ENCODE data around the gene DBN1.

The DBN1 gene

GRCh38 chr5:177440211-177440989, 33.0 kb downstream of the DBN1 start:
- Mint-ChIP-seq H3K4me3 (peak overlapping the region; percentile 53), H3K36me3 (peaks cover 89% of the 10 kb centered on the region), H3K27ac (peak overlapping the region; percentile 90), H3K9me3 (no peaks in the 10 kb centered on the region), H3K4me1 (peaks cover 55% of the 10 kb centered on the region)
- DNase-seq (ENCODE audit: low spot score in 2 of 2): peak; percentile 6 to 48
- peak; percentile 83 for ATAC-seq

GRCh38 chr5:177439518-177440053, 33.8 kb downstream of the DBN1 start:
- Mint-ChIP-seq H3K36me3 (peaks cover 89% of the 10 kb centered on the region), H3K4me1 (peaks cover 52% of the 10 kb centered on the region), H3K9me3 (no peaks in the 10 kb centered on the region), H3K27ac (peak overlapping the region; percentile 90), H3K4me3 (peak overlapping the region; percentile 53)
- DNase-seq (ENCODE audit: low spot score in 2 of 2) (no peak), ATAC-seq (no peak)

GRCh38 chr5:177438468-177438867, 35.0 kb downstream of the DBN1 start:
- ATAC-seq (no peak), DNase-seq (ENCODE audit: low spot score in 2 of 2) (no peak)
- Mint-ChIP-seq H3K36me3 (peaks cover 93% of the 10 kb centered on the region), H3K4me1 (peaks cover 52% of the 10 kb centered on the region), H3K9me3 (no peaks in the 10 kb centered on the region), H3K4me3 (no peak overlapping the region), H3K27ac (peak overlapping the region; percentile 83)

GRCh38 chr5:177437623-177438022, 35.8 kb downstream of the DBN1 start:
- Mint-ChIP-seq H3K4me1 (peaks cover 59% of the 10 kb centered on the region), H3K36me3 (peaks cover 96% of the 10 kb centered on the region)

GRCh38 chr5:177435847-177436536, 37.4 kb downstream of the DBN1 start:
- no peak for DNase-seq (ENCODE audit: low spot score in 2 of 2)

More at GRCh38 chr5:177437623-177438022, 35.8 kb downstream of the DBN1 start:
- Mint-ChIP-seq H3K9me3 (no peaks in the 10 kb centered on the region), H3K27ac (peak overlapping the region; percentile 83), H3K4me3 (no peak overlapping the region)
- DNase-seq (ENCODE audit: low spot score in 2 of 2): no peak
- no peak for ATAC-seq

GRCh38 chr5:177434942-177435738, 38.3 kb downstream of the DBN1 start:
- DNase-seq (ENCODE audit: low spot score in 2 of 2) (no peak), ATAC-seq (no peak)
- Mint-ChIP-seq H3K27ac (peak overlapping the region; percentile 61), H3K36me3 (peaks cover 100% of the 10 kb centered on the region), H3K4me1 (peaks cover 64% of the 10 kb centered on the region), H3K9me3 (no peaks in the 10 kb centered on the region), H3K4me3 (peak overlapping the region; percentile 76)

More at GRCh38 chr5:177435847-177436536, 37.4 kb downstream of the DBN1 start:
- H3K4me3 Mint-ChIP-seq: no peak overlapping the region
- no peaks in the 10 kb centered on the region for H3K9me3 Mint-ChIP-seq
- H3K36me3 Mint-ChIP-seq: peaks cover 98% of the 10 kb centered on the region
- H3K27ac Mint-ChIP-seq: peak overlapping the region; percentile 83
- peaks cover 61% of the 10 kb centered on the region for H3K4me1 Mint-ChIP-seq
- ATAC-seq: no peak

GRCh38 chr5:177434437-177434836, 39.0 kb downstream of the DBN1 start:
- H3K27ac Mint-ChIP-seq: peak overlapping the region; percentile 61
- ATAC-seq (peak; percentile 70), DNase-seq (ENCODE audit: low spot score in 2 of 2) (peak; percentile 15 to 62)
- peaks cover 64% of the 10 kb centered on the region for H3K4me1 Mint-ChIP-seq
- H3K4me3 Mint-ChIP-seq: peak overlapping the region; percentile 76
- H3K36me3 Mint-ChIP-seq: peaks cover 100% of the 10 kb centered on the region
- H3K9me3 Mint-ChIP-seq: no peaks in the 10 kb centered on the region

- H3K4me1 Mint-ChIP-seq: peaks cover 70% of the 10 kb centered on the region
- peaks cover 100% of the 10 kb centered on the region for H3K36me3 Mint-ChIP-seq
These were observed 39.7 kb downstream of the DBN1 start for GRCh38 chr5:177433658-177434217.

GRCh38 chr5:177432839-177433657, 40.4 kb downstream of the DBN1 start:
- DNase-seq (ENCODE audit: low spot score in 2 of 2) (no peak), ATAC-seq (no peak)
- peaks cover 100% of the 10 kb centered on the region for H3K36me3 Mint-ChIP-seq
- peaks cover 75% of the 10 kb centered on the region for H3K4me1 Mint-ChIP-seq
- peak overlapping the region; percentile 76 for H3K4me3 Mint-ChIP-seq
- H3K27ac Mint-ChIP-seq: peak overlapping the region; percentile 93
- H3K9me3 Mint-ChIP-seq: no peaks in the 10 kb centered on the region

More at GRCh38 chr5:177433658-177434217, 39.7 kb downstream of the DBN1 start:
- DNase-seq (ENCODE audit: low spot score in 2 of 2): peak in 1 of 2 donors; percentile 48
- ATAC-seq: no peak
- H3K27ac Mint-ChIP-seq: peak overlapping the region; percentile 93
- no peaks in the 10 kb centered on the region for H3K9me3 Mint-ChIP-seq
- peak overlapping the region; percentile 76 for H3K4me3 Mint-ChIP-seq

- ATAC-seq: peak; percentile 44
- Mint-ChIP-seq H3K27ac (peak overlapping the region; percentile 93), H3K4me1 (peaks cover 74% of the 10 kb centered on the region), H3K4me3 (peak overlapping the region; percentile 76), H3K9me3 (no peaks in the 10 kb centered on the region), H3K36me3 (peaks cover 100% of the 10 kb centered on the region)
- DNase-seq (ENCODE audit: low spot score in 2 of 2): peak in 1 of 2 donors; percentile 34
These were observed 41.1 kb downstream of the DBN1 start for GRCh38 chr5:177432143-177432838.

- H3K27ac Mint-ChIP-seq: peak overlapping the region; percentile 93
- peaks cover 67% of the 10 kb centered on the region for H3K4me1 Mint-ChIP-seq
- peak; percentile 71 for ATAC-seq
- no peaks in the 10 kb centered on the region for H3K9me3 Mint-ChIP-seq
- peaks cover 97% of the 10 kb centered on the region for H3K36me3 Mint-ChIP-seq
- DNase-seq (ENCODE audit: low spot score in 2 of 2): peak; percentile 53 to 89
- peak overlapping the region; percentile 76 for H3K4me3 Mint-ChIP-seq
These were observed 41.9 kb downstream of the DBN1 start for GRCh38 chr5:177431317-177432142.

- Mint-ChIP-seq H3K36me3 (peaks cover 97% of the 10 kb centered on the region), H3K4me1 (peaks cover 68% of the 10 kb centered on the region), H3K9me3 (no peaks in the 10 kb centered on the region), H3K4me3 (peak overlapping the region; percentile 76), H3K27ac (peak overlapping the region; percentile 93)
- ATAC-seq (no peak), DNase-seq (ENCODE audit: low spot score in 2 of 2) (no peak)
These were observed 42.5 kb downstream of the DBN1 start for GRCh38 chr5:177430972-177431316.

Data from stimulated activated effector memory CD8-positive, alpha-beta T cell treated with anti-CD3 and anti-CD28 coated beads, Interleukin-12 subunit alpha, Interleukin-12 subunit beta, amount 100 ng/mL, for 72 hours (primary cell).